ENCODE measurements around the gene ELMOD3.

GRCh38 chr2:85413592-85414420 is 59.2 kb downstream of the ELMOD3 start:
- TF ChIP-seq EZH2phosphoT487 (IDR thresholded peaks at IDR 0.05; ENCODE audit: insufficient read depth, low read depth) = no peak
- TF ChIP-seq EZH2 (IDR thresholded peaks at IDR 0.05; ENCODE audit: insufficient read depth, poor library complexity, severe bottlenecking) = no peak

Measured in GM23248 (cell line).